Endothelial cell of umbilical vein (primary cell): ENCODE measurements around the gene TBX21. TPM values are rescaled to one million over a fixed set of nuclear protein-coding genes. Genes with fewer than 3 reads are reported as not detected.

Source experiments
- BruUV-seq: library from RNA; stranded (reverse); fragments of 400-500 nt; replicated peaks from 2 replicates; lab custom pipeline; 2021; lab: Mats Ljungman, UMichigan
- CTCF ChIA-PET: fragments of 300-600, 350-600 bp; sonication (Branson Sonifier 250); formaldehyde crosslinking; loops from one replicate; lab custom pipeline; 2021; ENCODE audit warnings: antibody characterized with exemption, inconsistent platforms; lab: Charles Lee
- POLR2A ChIA-PET: fragments of 300-600, 350-600 bp; sonication (Branson Sonifier 250); formaldehyde crosslinking; loops from one replicate; lab custom pipeline; 2021; ENCODE audit warnings: antibody characterized with exemption, inconsistent platforms; lab: Charles Lee
- DNase-seq: peaks from one replicate; pipeline ENCODE4 v3.0.0-alpha.2; 2011; ENCODE audit warnings: low read depth, low spot score
- FAIRE-seq: peaks from 2 replicates; lab custom pipeline; 2011; peaks lifted over from hg19 to GRCh38; lab: Jason Lieb, UNC
- H2AFZ ChIP-seq: 2 replicates; pipeline ENCODE4 v1.6.0; 2012; ENCODE audit warnings: low read depth, low read length, control low read depth, inconsistent platforms
- H3K27ac ChIP-seq: 2 replicates; pipeline ENCODE4 v1.5.1; 2011; ENCODE audit warnings: low read depth, mild to moderate bottlenecking, control low read depth, low read length, moderate library complexity; ENCODE audit not compliant: insufficient read depth
- H3K27me3 ChIP-seq, 2 experiments: 2 replicates each; pipeline versions ENCODE4 v1.6.0 to v1.6.1; 2011; ENCODE audit warnings: low read length in 2 of 2, mixed read lengths in 1 of 2; ENCODE audit not compliant: control insufficient read depth in 2 of 2, insufficient read depth in 2 of 2
- H3K36me3 ChIP-seq, 2 experiments: 2 replicates in 1 of 2; 3 replicates in 1 of 2; pipeline ENCODE4 v1.5.1; 2011; ENCODE audit warnings: low read length in 2 of 2, mild to moderate bottlenecking in 1 of 2, moderate library complexity in 1 of 2; ENCODE audit not compliant: control insufficient read depth in 2 of 2, insufficient read depth in 2 of 2; ENCODE audit errors: extremely low read depth in 1 of 2
- H3K4me1 ChIP-seq: 3 replicates; pipeline ENCODE4 v1.5.1; 2011; ENCODE audit warnings: mild to moderate bottlenecking, low read length; ENCODE audit not compliant: control insufficient read depth, insufficient read depth; ENCODE audit errors: extremely low read depth
- H3K4me2 ChIP-seq: 2 replicates; pipeline ENCODE4 v1.6.1; 2011; ENCODE audit warnings: low read length, control low read depth, mixed read lengths; ENCODE audit not compliant: insufficient read depth
- H3K4me3 ChIP-seq, 3 experiments: fragments of 200-600 bp in 1 of 3; sonication (generic), shearing (Covaris generic) in 1 of 3; replicated peaks in 1 of 3; 2 replicates each; pipeline ENCODE4 v1.5.1; 2011 to 2016; ENCODE audit warnings: control low read depth in 3 of 3, low read length in 3 of 3, mild to moderate bottlenecking in 2 of 3, inconsistent platforms in 1 of 3, low read depth in 1 of 3, moderate library complexity in 1 of 3; ENCODE audit not compliant: insufficient read depth in 1 of 3
- H3K79me2 ChIP-seq: 2 replicates; pipeline ENCODE4 v1.6.0; 2012; ENCODE audit warnings: low read length, inconsistent platforms; ENCODE audit not compliant: control insufficient read depth, insufficient read depth
- H3K9ac ChIP-seq: replicated peaks from 2 replicates; pipeline ENCODE3; 2011; ENCODE audit warnings: low read length, control low read depth; ENCODE audit not compliant: insufficient read depth; ENCODE audit errors: extremely low read depth
- H3K9me1 ChIP-seq: replicated peaks from 3 replicates; pipeline ENCODE4 v1.6.0; 2011; ENCODE audit warnings: mild to moderate bottlenecking, low read length; ENCODE audit not compliant: control insufficient read depth, insufficient read depth; ENCODE audit errors: extremely low read depth
- H3K9me3 ChIP-seq: replicated peaks from 2 replicates; pipeline ENCODE4 v1.5.1; 2012; ENCODE audit warnings: low read length, inconsistent platforms; ENCODE audit not compliant: control insufficient read depth, insufficient read depth
- H4K20me1 ChIP-seq: replicated peaks from 2 replicates; pipeline ENCODE3; 2011; ENCODE audit warnings: mild to moderate bottlenecking, low read length; ENCODE audit not compliant: control insufficient read depth, insufficient read depth; ENCODE audit errors: extremely low read depth
- EZH2 ChIP-seq: IDR thresholded peaks from 2 replicates; pipeline ENCODE4 v1.6.1; 2012; ENCODE audit warnings: borderline replicate concordance, low read depth, mild to moderate bottlenecking, moderate library complexity, low read length, inconsistent platforms; ENCODE audit not compliant: severe bottlenecking
- FOS ChIP-seq: IDR thresholded peaks from 2 replicates; pipeline ENCODE4 v1.6.1; 2011; ENCODE audit warnings: mild to moderate bottlenecking, low read length, moderate library complexity, borderline replicate concordance; ENCODE audit not compliant: insufficient read depth
- GATA2 ChIP-seq: IDR thresholded peaks from 2 replicates; pipeline ENCODE4 v1.7.0; 2011; ENCODE audit warnings: low read depth, mild to moderate bottlenecking, moderate library complexity, mixed read lengths, low read length; ENCODE audit not compliant: insufficient read length, insufficient read depth
- JUN ChIP-seq: IDR thresholded peaks from 2 replicates; pipeline ENCODE4 v1.6.1; 2011; ENCODE audit warnings: borderline replicate concordance, low read depth; ENCODE audit not compliant: insufficient read length, insufficient read depth
- MYC ChIP-seq: IDR thresholded peaks from one replicate; pipeline ENCODE4 v1.6.1; 2011; ENCODE audit warnings: mild to moderate bottlenecking, low read depth, low read length
- POLR2A ChIP-seq: IDR thresholded peaks from 2 replicates; pipeline ENCODE4 v1.6.1; 2012; ENCODE audit warnings: low read depth, mild to moderate bottlenecking, control low read depth, low read length
- POLR2AphosphoS5 ChIP-seq: IDR thresholded peaks from 2 replicates; pipeline ENCODE4 v1.6.1; 2012; ENCODE audit warnings: low read depth, mild to moderate bottlenecking, control low read depth, low read length, moderate library complexity; ENCODE audit not compliant: insufficient read depth
- dilution Hi-C: fragments of 300-500 bp; cut with MboI; formaldehyde crosslinking; loops from one replicate; pipeline ENCODE4 v1.15.0; 2019; ENCODE audit warnings: low sequenced_read_pairs; ENCODE audit not compliant: extremely low pct_ligation_motif_present
- intact Hi-C: fragments of 100-400 bp; cut with micrococcal nuclease; formaldehyde crosslinking; loops from one replicate; pipeline ENCODE4 v1.10.0; 2022
- polyA plus RNA-seq, 4 experiments: library from polyadenylated mRNA; depleted of rRNA in 3 of 4; stranded (reverse) in 3 of 4; unstranded in 1 of 4; fragments of >200 nt; gene quantifications; 2 replicates each; pipeline versions ENCODE4 v1.2.1 to v1.2.3, GENCODE V29; 2011 to 2012; ENCODE audit warnings: missing spikeins in 1 of 4
- total RNA-seq: library from RNA; stranded (reverse); gene quantifications from 2 replicates; pipeline ENCODE4 v1.2.3, GENCODE V29; 2021
- TF ChIP-seq, protein P1 (sequence below), 2 donors: IDR thresholded peaks; 1 replicate in 1 of 2; 2 replicates in 1 of 2; pipeline ENCODE4 v1.5.1; 2011; ENCODE audit warnings: low read length in 2 of 2, mild to moderate bottlenecking in 2 of 2, moderate library complexity in 2 of 2, control low read depth in 1 of 2, inconsistent platforms in 1 of 2, low read depth in 1 of 2; ENCODE audit not compliant: insufficient read depth in 1 of 2; ENCODE audit errors: extremely low read depth in 1 of 2
- TF ChIP-seq, protein P2 (sequence below): IDR thresholded peaks from 2 replicates; pipeline ENCODE4 v1.6.1; 2011; ENCODE audit not compliant: insufficient read depth, insufficient read length

TBX21 gene
- total and polyA plus RNA-seq, 2 donors (not counting 3 experiments of a cell fraction or from before 2014, with no cell fraction given), result not detected

- no peaks in the 10 kb centered on the region for H3K27me3 ChIP-seq
- H3K9ac ChIP-seq, result no peak overlapping the region
- H3K36me3 ChIP-seq, result peaks cover 0 to 24% of the 10 kb centered on the region in 2 experiments
- ChIA-PET CTCF (interaction anchor here (0.7 to 4.2 kb wide), 5 partner anchors 8 to 510 kb away, joined by 3 to 22 read pairs (median 4); partner anchors contain the start of gene CDC27), POLR2A (interaction anchor here (0.6 kb wide), 1 partner anchor 14 kb away, joined by 3 read pairs; no protein-coding TSS in a partner anchor)
- no TSS peak for BruUV-seq
- H3K4me3 ChIP-seq, result no peak overlapping the region
- H3K9me1 ChIP-seq, result no peaks in the 10 kb centered on the region
- TF ChIP-seq JUN, result no peak
- no peak for TF ChIP-seq POLR2A
- TF ChIP-seq, protein P1, sequence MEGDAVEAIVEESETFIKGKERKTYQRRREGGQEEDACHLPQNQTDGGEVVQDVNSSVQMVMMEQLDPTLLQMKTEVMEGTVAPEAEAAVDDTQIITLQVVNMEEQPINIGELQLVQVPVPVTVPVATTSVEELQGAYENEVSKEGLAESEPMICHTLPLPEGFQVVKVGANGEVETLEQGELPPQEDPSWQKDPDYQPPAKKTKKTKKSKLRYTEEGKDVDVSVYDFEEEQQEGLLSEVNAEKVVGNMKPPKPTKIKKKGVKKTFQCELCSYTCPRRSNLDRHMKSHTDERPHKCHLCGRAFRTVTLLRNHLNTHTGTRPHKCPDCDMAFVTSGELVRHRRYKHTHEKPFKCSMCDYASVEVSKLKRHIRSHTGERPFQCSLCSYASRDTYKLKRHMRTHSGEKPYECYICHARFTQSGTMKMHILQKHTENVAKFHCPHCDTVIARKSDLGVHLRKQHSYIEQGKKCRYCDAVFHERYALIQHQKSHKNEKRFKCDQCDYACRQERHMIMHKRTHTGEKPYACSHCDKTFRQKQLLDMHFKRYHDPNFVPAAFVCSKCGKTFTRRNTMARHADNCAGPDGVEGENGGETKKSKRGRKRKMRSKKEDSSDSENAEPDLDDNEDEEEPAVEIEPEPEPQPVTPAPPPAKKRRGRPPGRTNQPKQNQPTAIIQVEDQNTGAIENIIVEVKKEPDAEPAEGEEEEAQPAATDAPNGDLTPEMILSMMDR (IDR thresholded peaks at IDR 0.05; ENCODE audit: extremely low read depth in 1 of 2, insufficient read depth in 1 of 2, low read depth in 1 of 2, low read length in 2 of 2), result no peak
- TF ChIP-seq FOS, result no peak
- TF ChIP-seq MYC, result no peak
- TF ChIP-seq GATA2, result no peak
- no peak for TF ChIP-seq POLR2AphosphoS5
- TF ChIP-seq EZH2, result no peak
- TF ChIP-seq, protein P2, sequence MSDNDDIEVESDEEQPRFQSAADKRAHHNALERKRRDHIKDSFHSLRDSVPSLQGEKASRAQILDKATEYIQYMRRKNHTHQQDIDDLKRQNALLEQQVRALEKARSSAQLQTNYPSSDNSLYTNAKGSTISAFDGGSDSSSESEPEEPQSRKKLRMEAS, result no peak
- no peaks in the 10 kb centered on the region for H3K79me2 ChIP-seq
- H3K27ac ChIP-seq, result no peak overlapping the region
- H2AFZ ChIP-seq, result no peak overlapping the region
- no peak overlapping the region for H3K4me2 ChIP-seq
- no peak for DNase-seq
- peaks cover 15% of the 10 kb centered on the region for H3K4me1 ChIP-seq
- no peaks in the 10 kb centered on the region for H3K9me3 ChIP-seq
- dilution Hi-C loops, result no loop called here
- no peaks in the 10 kb centered on the region for H4K20me1 ChIP-seq
- no peak for FAIRE-seq
- intact Hi-C loops, result loop anchor here (1.0 kb wide), 2 partner anchors 43 to 103 kb away; no protein-coding TSS in a partner anchor
These were observed 33.5 kb upstream of the TBX21 start for GRCh38 chr17:47699536-47699840.
